DND-41 (cell line): ENCODE measurements around the gene R3HDM4.

ENCODE experiments used
- CTCF ChIP-seq: IDR thresholded peaks from 2 replicates; pipeline ENCODE4 v1.5.1; 2012; ENCODE audit warnings: borderline replicate concordance, low read length, moderate library complexity, mild to moderate bottlenecking; ENCODE audit not compliant: poor library complexity, severe bottlenecking; ENCODE audit errors: extremely low read depth
- EZH2 ChIP-seq: IDR thresholded peaks from 3 replicates; pipeline ENCODE4 v1.6.1; 2012; ENCODE audit warnings: borderline replicate concordance, low read depth, mild to moderate bottlenecking, moderate library complexity, low read length, inconsistent platforms; ENCODE audit not compliant: severe bottlenecking

GRCh38 chr19:934865-935479 lies 22.0 kb upstream of the R3HDM4 start:
- TF ChIP-seq CTCF (no peak), EZH2 (no peak)
